H1 (cell line): ENCODE data around the gene CORO6. TPM values are rescaled to one million over a fixed set of nuclear protein-coding genes. Genes with fewer than 3 reads are reported as not detected.

Experiments
- CTCF ChIA-PET: fragments of 300-600 bp; sonication (Branson Sonifier 250); formaldehyde crosslinking; loops from one replicate; lab custom pipeline; 2021; ENCODE audit not compliant: partially characterized antibody; lab: Charles Lee
- POLR2A ChIA-PET: fragments of 300-600 bp; sonication (Branson Sonifier 250); formaldehyde crosslinking; loops from one replicate; lab custom pipeline; 2021; ENCODE audit warnings: inconsistent platforms; ENCODE audit not compliant: partially characterized antibody; lab: Charles Lee
- DNase-seq, 2 experiments: peaks; one replicate each; pipeline versions ENCODE4 v3.0.0 to v3.0.0-alpha.2; 2010 to 2022; ENCODE audit warnings: low spot score in 2 of 2, low read depth in 1 of 2, mixed read lengths in 1 of 2
- FAIRE-seq: peaks from 2 replicates; lab custom pipeline; 2011; peaks lifted over from hg19 to GRCh38; lab: Jason Lieb, UNC
- H2AFZ ChIP-seq: 2 replicates; pipeline ENCODE4 v1.8.1; 2012; ENCODE audit warnings: low read length, inconsistent platforms
- H2AK5ac ChIP-seq: 2 replicates; pipeline ENCODE4 v1.6.1; 2013; ENCODE audit warnings: low read depth, low read length
- H2BK120ac ChIP-seq: replicated peaks from 2 replicates; pipeline ENCODE3; 2013; ENCODE audit warnings: low read depth, low read length, inconsistent platforms
- H2BK12ac ChIP-seq: 2 replicates; pipeline ENCODE4 v1.6.1; 2013; ENCODE audit warnings: low read depth, low read length
- H2BK15ac ChIP-seq: 2 replicates; pipeline ENCODE4 v1.6.1; 2013; ENCODE audit warnings: low read length
- H2BK20ac ChIP-seq: 2 replicates; pipeline ENCODE4 v1.6.1; 2013; ENCODE audit warnings: low read length
- H2BK5ac ChIP-seq: 2 replicates; pipeline ENCODE4 v1.6.1; 2013; ENCODE audit warnings: low read depth, low read length
- H3K14ac ChIP-seq: 2 replicates; pipeline ENCODE4 v1.6.1; 2013; ENCODE audit warnings: inconsistent platforms; ENCODE audit not compliant: insufficient read length
- H3K18ac ChIP-seq: 2 replicates; pipeline ENCODE4 v1.6.1; 2013; ENCODE audit warnings: low read length; ENCODE audit errors: extremely low read depth
- H3K23ac ChIP-seq: 2 replicates; pipeline ENCODE4 v1.6.1; 2013; ENCODE audit warnings: inconsistent platforms; ENCODE audit not compliant: insufficient read length
- H3K23me2 ChIP-seq: 2 replicates; pipeline ENCODE4 v1.6.1; 2013; ENCODE audit warnings: low read depth, low read length
- H3K27ac ChIP-seq: 2 replicates; pipeline ENCODE4 v1.6.1; 2011; ENCODE audit warnings: low read depth, low read length, inconsistent platforms
- H3K27me3 ChIP-seq, 4 experiments: replicated peaks in 1 of 4; 1 replicate in 1 of 4; 2 replicates in 3 of 4; pipeline versions ENCODE4 v1.6.1 to v1.8.1; 2011 to 2013; ENCODE audit warnings: low read length in 3 of 4, mild to moderate bottlenecking in 3 of 4, inconsistent platforms in 2 of 4, mixed read lengths in 2 of 4, moderate library complexity in 1 of 4; ENCODE audit not compliant: control insufficient read depth in 3 of 4, insufficient read depth in 3 of 4; ENCODE audit errors: extremely low read depth in 1 of 4
- H3K36me3 ChIP-seq, 4 experiments: 2 replicates each; pipeline versions ENCODE4 v1.6.1 to v1.8.1; 2011 to 2013; ENCODE audit warnings: mild to moderate bottlenecking in 4 of 4, low read length in 3 of 4, moderate library complexity in 2 of 4, control low read depth in 1 of 4, inconsistent platforms in 1 of 4; ENCODE audit not compliant: insufficient read depth in 4 of 4, control insufficient read depth in 2 of 4
- H3K4ac ChIP-seq: replicated peaks from 2 replicates; pipeline ENCODE3; 2013; ENCODE audit warnings: low read length, low read depth, mixed read lengths, inconsistent platforms; ENCODE audit not compliant: insufficient read length
- H3K4me1 ChIP-seq, 4 experiments: replicated peaks in 1 of 4; 1 replicate in 1 of 4; 2 replicates in 3 of 4; pipeline versions ENCODE4 v1.6.1 to v1.8.1; 2011 to 2013; ENCODE audit warnings: low read length in 3 of 4, inconsistent platforms in 2 of 4, mixed read lengths in 1 of 4; ENCODE audit not compliant: insufficient read depth in 4 of 4, control insufficient read depth in 3 of 4
- H3K4me2 ChIP-seq, 2 experiments: 2 replicates each; pipeline versions ENCODE4 v1.6.1 to v1.8.1; 2011 to 2013; ENCODE audit warnings: low read depth in 2 of 2, low read length in 2 of 2, control low read depth in 1 of 2, inconsistent platforms in 1 of 2, mild to moderate bottlenecking in 1 of 2; ENCODE audit not compliant: insufficient read depth in 1 of 2
- H3K4me3 ChIP-seq, 4 experiments: fragments of 200-600, 300-600 bp in 1 of 4; sonication (generic), shearing (Covaris generic), sonication (Bioruptor Twin) in 1 of 4; 2 replicates each; pipeline versions ENCODE4 v1.5.1 to v1.8.1; 2011 to 2016; ENCODE audit warnings: low read length in 4 of 4, low read depth in 3 of 4, control low read depth in 2 of 4, inconsistent platforms in 2 of 4, mild to moderate bottlenecking in 2 of 4, mixed read lengths in 1 of 4, moderate library complexity in 1 of 4; ENCODE audit not compliant: insufficient read depth in 2 of 4; ENCODE audit errors: extremely low read depth in 1 of 4
- H3K56ac ChIP-seq: replicated peaks from 2 replicates; pipeline ENCODE3; 2013; ENCODE audit warnings: low read depth, mild to moderate bottlenecking, mixed read lengths, low read length, inconsistent platforms; ENCODE audit not compliant: insufficient read length
- H3K79me1 ChIP-seq: 2 replicates; pipeline ENCODE4 v1.6.1; 2013; ENCODE audit warnings: low read depth, low read length, control low read depth
- H3K79me2 ChIP-seq, 2 experiments: 2 replicates each; pipeline versions ENCODE4 v1.6.1 to v1.8.1; 2012 to 2013; ENCODE audit warnings: low read length in 2 of 2, mild to moderate bottlenecking in 2 of 2, inconsistent platforms in 1 of 2; ENCODE audit not compliant: insufficient read depth in 2 of 2, control insufficient read depth in 1 of 2
- H3K9ac ChIP-seq, 4 experiments: replicated peaks in 1 of 4; 1 replicate in 1 of 4; 2 replicates in 3 of 4; pipeline versions ENCODE4 v1.6.1 to v1.8.1; 2011 to 2013; ENCODE audit warnings: low read depth in 3 of 4, low read length in 3 of 4, control low read depth in 2 of 4, mild to moderate bottlenecking in 2 of 4, moderate library complexity in 2 of 4, inconsistent platforms in 1 of 4; ENCODE audit errors: extremely low read depth in 1 of 4
- H3K9me3 ChIP-seq, 2 experiments: 2 replicates each; pipeline versions ENCODE4 v1.6.1 to v1.8.1; 2012 to 2013; ENCODE audit warnings: mild to moderate bottlenecking in 2 of 2, moderate library complexity in 2 of 2, control low read depth in 1 of 2, inconsistent platforms in 1 of 2, low read depth in 1 of 2, low read length in 1 of 2, mixed read lengths in 1 of 2; ENCODE audit not compliant: insufficient read depth in 2 of 2
- H4K20me1 ChIP-seq, 2 experiments: replicated peaks in 1 of 2; 2 replicates each; pipeline versions ENCODE3 to v1.8.1; 2011 to 2013; ENCODE audit warnings: inconsistent platforms in 2 of 2, low read length in 2 of 2, mild to moderate bottlenecking in 1 of 2; ENCODE audit not compliant: insufficient read depth in 2 of 2, control insufficient read depth in 1 of 2
- H4K5ac ChIP-seq: 2 replicates; pipeline ENCODE4 v1.6.1; 2013; ENCODE audit warnings: low read length, low read depth, mixed read lengths, inconsistent platforms; ENCODE audit not compliant: insufficient read length
- H4K8ac ChIP-seq: 2 replicates; pipeline ENCODE4 v1.8.0; 2013; ENCODE audit warnings: mild to moderate bottlenecking, moderate library complexity, low read length, inconsistent platforms; ENCODE audit not compliant: insufficient read depth; ENCODE audit errors: extremely low read depth
- H4K91ac ChIP-seq: replicated peaks from 2 replicates; pipeline ENCODE3; 2013; ENCODE audit warnings: low read length, mixed read lengths, inconsistent platforms; ENCODE audit not compliant: insufficient read length
- WGBS, 2 experiments: shearing (Covaris generic) in 1 of 2; methylation state at CpG; one replicate each; pipeline versions ENCODE4 v1.1.6 to v1.1.7; 2013 to 2015; ENCODE audit warnings: low lambda C conversion rate in 2 of 2, mixed read lengths in 2 of 2, inconsistent platforms in 1 of 2, low coverage in 1 of 2, missing lambda C conversion rate in 1 of 2; ENCODE audit not compliant: insufficient replicate concordance in 2 of 2, insufficient coverage in 1 of 2, insufficient read length in 1 of 2; ENCODE audit errors: extremely low coverage in 1 of 2, missing lambda C conversion rate in 1 of 2; 5-methylcytosine and 5-hydroxymethylcytosine counted together
- polyA plus RNA-seq, 7 experiments: library from polyadenylated mRNA; depleted of rRNA in 3 of 7; stranded (reverse) in 5 of 7; unstranded in 2 of 7; fragments of >200 nt in 5 of 7; fragments of 200-250 nt in 2 of 7; gene quantifications; 1 replicate in 5 of 7; 2 replicates in 1 of 7; 4 replicates in 1 of 7; pipeline versions ENCODE4 v1.2.1 to v1.2.3, GENCODE V29; 2011 to 2013; ENCODE audit warnings: missing spikeins in 2 of 7, mixed read lengths in 2 of 7
- total RNA-seq: library from RNA; stranded (reverse); fragmentation: NEBNext Ultra II Directional; extraction: Animal tissue kit (Norgen Biotek cat#: 25700); gene quantifications from 2 replicates; pipeline ENCODE4 v1.2.1, GENCODE V29; 2021

Gene CORO6
- total and polyA plus RNA-seq, 2 of the 8 experiments (the other 6 are each of a cell fraction or from before 2014, with no cell fraction given), result 2.5 to 8.6 TPM

DNA sequence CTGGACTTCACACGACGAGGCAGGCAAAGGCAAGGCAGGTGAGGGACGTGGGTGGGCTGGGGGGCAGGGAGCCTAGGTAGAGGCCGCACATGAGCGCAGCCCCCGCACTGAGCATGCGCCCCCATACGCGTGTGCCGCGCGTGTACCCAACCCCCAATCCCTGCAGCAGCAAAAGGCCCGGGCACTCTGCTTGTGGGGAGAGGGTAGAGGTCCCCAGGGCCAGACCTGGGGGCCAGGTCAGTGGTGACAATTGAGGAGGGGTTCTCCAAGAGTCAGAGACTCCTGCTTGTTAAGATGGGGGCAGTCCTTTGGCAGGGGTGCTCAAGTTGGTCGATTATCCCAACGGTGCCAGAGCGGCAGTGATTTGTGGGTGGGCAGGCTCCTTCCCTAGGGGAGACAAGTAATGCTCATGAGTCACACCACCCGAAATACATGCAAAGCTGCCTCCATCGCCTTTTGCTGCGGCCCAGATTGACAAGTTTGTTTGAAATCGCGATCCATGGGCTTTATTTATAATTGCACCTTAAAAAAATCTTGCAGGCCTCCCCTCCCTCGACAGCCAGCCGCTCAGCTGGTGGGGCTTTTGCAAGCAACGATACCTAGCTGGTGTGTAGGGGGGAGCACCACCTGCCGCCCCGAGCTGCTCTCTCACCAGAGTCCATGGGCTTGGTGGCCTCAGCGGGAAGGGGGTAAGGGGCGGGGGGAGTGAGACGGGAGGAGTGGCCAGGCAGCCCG lies 32.1 kb downstream of the CORO6 start:
- Histone ChIP-seq H2BK20ac (no peak overlapping the region), H3K79me2 (peaks cover 0 to 40% of the 10 kb centered on the region in 2 experiments; a peak in 2 of 4 replicates), H4K20me1 (peaks cover 14 to 28% of the 10 kb centered on the region in 2 experiments), H2AK5ac (no peak overlapping the region; the same call in 1 of the 2 replicates), H4K8ac (peak overlapping the region; percentile 73), H3K23ac (no peak overlapping the region), H3K56ac (no peak overlapping the region), H2AFZ (no peak overlapping the region), H4K91ac (peak overlapping the region; percentile 75), H3K9me3 (no peaks in the 10 kb centered on the region), H2BK12ac (peak overlapping the region; percentile 68; the same call in 1 of the 2 replicates), H3K23me2 (peaks cover 36% of the 10 kb centered on the region; the same call in 1 of the 2 replicates), H3K9ac (peak overlapping the region in 2 of 4 experiments; percentile 28 to 31; a peak in 2 of 7 replicates), H2BK5ac (peak overlapping the region; percentile 75; the same call in 1 of the 2 replicates), H3K14ac (no peak overlapping the region), H3K4ac (peak overlapping the region; percentile 97), H4K5ac (peak overlapping the region; percentile 46), H2BK15ac (peak overlapping the region; percentile 97), H2BK120ac (peak overlapping the region; percentile 1), H3K27ac (no peak overlapping the region), H3K27me3 (peaks cover 0 to 6% (median 5%) of the 10 kb centered on the region in 4 experiments; a peak in 2 of 7 replicates), H3K4me2 (peak overlapping the region; percentile 80 to 93), H3K4me3 (peak overlapping the region; percentile 56 to 76 (median 64)), H3K79me1 (peaks cover 15% of the 10 kb centered on the region), H3K18ac (peak overlapping the region; percentile 78), H3K36me3 (no peaks in the 10 kb centered on the region), H3K4me1 (peaks cover 0 to 43% (median 35%) of the 10 kb centered on the region in 4 experiments; a peak in 6 of 7 replicates)
- ChIA-PET POLR2A (interaction anchor here (0.6 to 3.6 kb wide), 8 partner anchors 9 to 298 kb away, joined by 3 to 30 read pairs (median 8); partner anchors contain the start of genes NUFIP2 and TAOK1), CTCF (interaction anchor here (0.6 to 5.0 kb wide), 5 partner anchors 15 to 36 kb away, joined by 3 to 167 read pairs (median 4); partner anchors contain the start of gene TP53I13)
- no peak for FAIRE-seq
- 18% methylated on average over 30 of the region's 30 CpGs; no CpG with 5 or more reads in 1 of the 2 experiments for WGBS, 2 experiments
- DNase-seq, result peak in 1 of 2 experiments; percentile 55
